HG03469 (cell line): ENCODE data around the gene OSTN.

ENCODE experiments used
- ATAC-seq: cut with Tn5 transposase; IDR thresholded peaks from one replicate; pipeline ENCODE4 v1.9.1; 2021; ENCODE audit warnings: mild to moderate bottlenecking, moderate library complexity, moderate number of reproducible peaks; ENCODE audit not compliant: unreplicated experiment

The OSTN gene

DNA sequence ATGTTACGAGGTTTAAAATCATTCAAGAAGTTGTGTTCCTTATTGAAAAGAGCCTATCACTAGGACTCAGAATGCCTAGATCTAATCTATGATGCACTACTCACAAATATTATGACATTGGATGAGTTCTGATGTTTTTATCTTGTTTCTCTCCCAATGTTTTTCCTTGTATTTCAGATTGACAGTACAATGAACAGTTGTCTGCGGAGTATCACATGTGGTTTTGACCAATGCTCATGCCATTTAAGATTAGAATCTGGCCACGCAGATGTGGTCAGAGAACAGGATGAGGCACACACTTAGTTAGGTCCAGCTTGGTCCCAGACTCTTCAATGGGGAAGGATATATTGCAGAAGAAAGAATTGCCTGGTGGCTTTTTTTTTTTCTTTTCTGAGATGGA is 104.6 kb downstream of the OSTN start:
- no peak for ATAC-seq

DNA sequence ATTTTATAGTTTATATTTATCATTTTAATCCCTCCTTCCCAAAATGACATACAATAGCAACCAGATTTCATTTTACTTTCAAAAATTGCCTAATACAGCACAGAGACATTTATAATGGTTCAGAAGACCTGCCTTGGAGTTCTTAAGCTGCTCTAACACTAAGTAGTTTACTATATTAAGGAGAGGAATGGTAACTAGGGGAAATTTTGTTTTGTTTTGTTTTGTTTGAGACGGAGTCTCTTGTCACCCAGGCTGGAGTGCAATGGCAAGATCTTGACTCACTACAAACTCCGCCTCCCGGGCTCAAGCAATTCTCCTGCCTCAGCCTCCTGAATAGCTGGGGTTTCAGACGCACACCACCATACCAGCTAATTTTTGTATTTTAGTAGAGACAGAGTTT is 107.4 kb downstream of the OSTN start:
- no peak for ATAC-seq

DNA sequence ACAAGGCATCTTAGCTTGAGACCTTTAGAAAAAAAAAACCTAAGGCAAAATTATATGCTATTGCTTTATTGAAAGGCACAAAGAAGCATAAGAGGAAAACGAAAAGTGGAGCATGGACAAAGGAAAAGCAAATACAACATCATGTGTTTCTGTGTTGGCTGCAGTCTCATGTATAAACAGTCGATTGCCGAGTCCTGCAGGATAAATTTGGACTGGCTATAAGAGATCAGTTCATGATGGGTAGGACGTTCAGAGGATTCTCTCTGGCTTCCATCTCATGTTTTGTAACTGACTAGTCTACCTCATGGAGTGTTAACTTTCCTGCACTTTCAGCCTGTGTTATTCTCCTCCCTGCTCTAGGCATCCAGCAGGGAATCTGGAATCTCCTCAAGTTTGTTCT is 108.3 kb downstream of the OSTN start:
- no peak for ATAC-seq

DNA sequence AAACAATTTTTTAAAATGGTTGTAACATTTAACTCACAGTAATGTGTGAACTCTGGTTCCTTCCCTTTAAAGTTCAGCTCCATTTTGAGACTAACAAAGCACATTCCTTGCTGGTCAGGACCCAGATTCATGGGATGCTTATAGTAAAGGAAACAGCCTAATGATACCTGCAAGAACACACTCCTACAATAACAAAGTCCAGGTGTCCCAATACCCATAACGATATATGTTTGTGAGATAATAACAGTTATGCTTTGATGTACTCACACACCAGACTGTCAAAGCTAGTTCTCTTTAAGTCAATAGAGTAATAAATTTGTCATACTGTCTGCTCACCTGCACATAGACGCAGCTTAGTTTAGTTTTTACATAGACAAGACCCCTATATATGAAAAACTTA is 114.3 kb downstream of the OSTN start:
- ATAC-seq = no peak

DNA sequence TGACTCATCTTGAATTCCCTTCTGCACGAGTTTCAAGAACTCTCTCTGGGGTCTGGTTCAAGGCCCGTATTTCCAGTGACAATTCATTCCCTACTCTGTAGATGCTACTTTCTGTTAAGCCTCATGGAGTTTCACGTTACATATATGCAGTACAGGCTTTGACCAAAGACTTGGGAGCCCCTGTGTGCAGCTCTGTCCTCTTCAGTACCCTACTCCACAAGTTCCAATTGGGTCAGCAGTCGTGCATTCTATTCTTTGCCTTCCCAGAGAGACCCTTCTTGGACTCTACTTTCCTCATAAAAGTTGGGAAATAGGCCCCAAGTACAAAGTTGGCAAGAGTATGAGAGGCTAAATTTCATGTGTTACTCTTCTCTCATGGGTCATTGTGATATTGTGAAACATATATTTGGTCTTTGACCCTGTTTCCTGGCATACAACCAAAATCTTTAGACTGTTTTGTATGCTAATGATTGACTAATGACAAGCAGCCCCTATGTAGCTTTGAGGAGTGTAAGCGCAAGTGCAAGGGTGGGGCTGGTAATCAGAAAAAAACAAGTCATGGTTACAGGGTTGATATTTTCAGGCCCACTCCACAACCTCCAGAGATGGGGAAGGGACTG is 115.2 kb downstream of the OSTN start:
- no peak for ATAC-seq
